Subcutaneous adipose tissue (tissue), 4 donors: Measurements from ENCODE around the gene KNDC1. TPM values are rescaled to one million over a fixed set of nuclear protein-coding genes. Genes with fewer than 3 reads are reported as not detected.

Experiments used
- CTCF ChIP-seq: fragments of 450-650 bp; IDR thresholded peaks from one replicate; pipeline ENCODE4 v1.5.1; 2016; ENCODE audit warnings: low read depth, mild to moderate bottlenecking, control low read depth, antibody characterized with exemption, moderate library complexity
- total RNA-seq, 4 donors: library from RNA; depleted of rRNA; stranded (reverse); fragments of >200 nt; gene quantifications; one replicate each; pipeline ENCODE4 v1.1.0, GENCODE V29; 2016

KNDC1 gene
- total RNA-seq, 4 donors from 2014 or later = not detected

GRCh38 chr10:133150226-133150625 lies 9.8 kb upstream of the KNDC1 start:
- TF ChIP-seq CTCF = no peak

GRCh38 chr10:133150656-133151055 lies 9.4 kb upstream of the KNDC1 start:
- no peak for TF ChIP-seq CTCF

DNA sequence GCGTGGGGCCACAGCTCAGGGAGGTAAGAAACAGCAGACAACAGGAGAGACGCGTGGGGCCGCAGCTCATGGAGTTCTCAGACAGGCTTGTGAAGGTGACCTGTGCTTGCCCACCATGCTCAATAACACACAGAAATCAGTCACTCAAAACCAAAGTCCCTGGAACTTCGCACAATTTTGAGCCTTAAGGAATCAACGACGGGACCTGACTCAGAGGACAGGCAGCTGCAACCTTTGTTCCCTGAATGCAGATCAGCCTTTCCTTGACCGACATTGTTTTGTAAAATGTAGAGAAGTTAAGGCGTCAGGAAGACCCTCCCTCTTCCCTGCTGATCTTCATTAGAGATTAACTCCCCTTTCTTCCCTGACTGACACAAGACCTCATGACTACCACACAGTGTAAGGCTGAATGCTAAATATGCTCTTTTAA lies 8.5 kb upstream of the KNDC1 start:
- TF ChIP-seq CTCF = no peak

DNA sequence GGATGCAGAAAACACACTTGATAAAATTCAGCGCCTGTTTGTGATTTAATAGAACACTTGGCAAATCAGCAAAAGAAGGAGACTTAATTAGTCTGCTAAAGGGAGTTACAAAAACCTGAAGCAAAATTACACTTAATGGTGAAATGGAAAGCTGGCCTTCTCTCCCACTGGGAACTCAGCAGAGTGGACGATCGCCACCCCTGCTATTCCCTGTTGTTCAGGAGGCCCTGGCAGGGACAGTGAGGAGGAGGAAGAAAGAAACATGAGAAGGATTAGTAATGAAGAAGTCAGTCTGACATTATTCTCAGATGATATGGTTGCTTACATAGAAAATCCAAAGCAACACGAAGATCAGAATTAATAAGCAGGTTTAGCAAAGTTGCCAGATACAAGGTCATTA lies 5.6 kb upstream of the KNDC1 start:
- TF ChIP-seq CTCF = no peak

- no peak for TF ChIP-seq CTCF
Observed at GRCh38 chr10:133154996-133155778, 4.8 kb upstream of the KNDC1 start.

GRCh38 chr10:133156674-133157579 lies 3.1 kb upstream of the KNDC1 start:
- no peak for TF ChIP-seq CTCF
